Keratinocyte (primary cell): ENCODE data around the gene EXOC4.

Experiments
- CTCF ChIP-seq, 3 experiments: IDR thresholded peaks in 1 of 3; conservative IDR thresholded peaks in 1 of 3; optimal IDR thresholded peaks in 1 of 3; 2 replicates in 2 of 3; 3 replicates in 1 of 3; pipeline versions ENCODE3 to v1.5.1; 2011; ENCODE audit warnings: low read length in 3 of 3, mild to moderate bottlenecking in 3 of 3, moderate library complexity in 2 of 3, control low read depth in 1 of 3, inconsistent platforms in 1 of 3; ENCODE audit not compliant: insufficient read depth in 2 of 3; ENCODE audit errors: extremely low read depth in 1 of 3
- EZH2 ChIP-seq: IDR thresholded peaks from one replicate; pipeline ENCODE4 v1.6.1; 2012; ENCODE audit warnings: inconsistent platforms, mild to moderate bottlenecking, low read length, moderate library complexity

GRCh38 chr7:133850497-133851280 lies 597.8 kb downstream of the EXOC4 start:
- TF ChIP-seq CTCF (optimal IDR thresholded peaks at IDR 0.05 in 1 of 3, IDR thresholded peaks at IDR 0.05 in 1 of 3, conservative IDR thresholded peaks at IDR 0.05 in 1 of 3; ENCODE audit: extremely low read depth in 1 of 3, insufficient read depth in 2 of 3, low read length in 3 of 3), result no peak
- TF ChIP-seq EZH2, result no peak
